Sigmoid colon (tissue), 7 donors: ENCODE measurements around the gene GRAMD1B. TPM values are rescaled to one million over a fixed set of nuclear protein-coding genes. Genes with fewer than 3 reads are reported as not detected.

Source experiments
- DNase-seq: peaks from one replicate; pipeline ENCODE4 v3.0.0-alpha.2; 2019
- H3K27ac ChIP-seq, 4 donors: fragments of 200-600 bp; sonication (generic); one replicate each; pipeline ENCODE4 v1.5.1; 2016 to 2019; ENCODE audit warnings: mild to moderate bottlenecking in 1 of 4
- H3K27me3 ChIP-seq, 3 donors: fragments of 200-600 bp; sonication (generic); one replicate each; pipeline ENCODE4 v1.5.1; 2019; ENCODE audit warnings: mild to moderate bottlenecking in 1 of 3
- H3K36me3 ChIP-seq, 4 donors: fragments of 200-600 bp; sonication (generic); one replicate each; pipeline ENCODE4 v1.5.1; 2016 to 2019
- H3K4me1 ChIP-seq, 4 donors: fragments of 200-600 bp; sonication (generic); one replicate each; pipeline ENCODE4 v1.5.1; 2017 to 2019
- H3K4me3 ChIP-seq, 4 donors: fragments of 200-600 bp; sonication (generic); one replicate each; pipeline ENCODE4 v1.5.1; 2017 to 2019; ENCODE audit warnings: mild to moderate bottlenecking in 2 of 4, moderate library complexity in 1 of 4
- H3K9me3 ChIP-seq, 4 donors: fragments of 200-600 bp in 3 of 4; sonication (generic) in 3 of 4; one replicate each; pipeline versions ENCODE4 v1.5.1 to v1.6.1; 2013 to 2019
- EP300 ChIP-seq, 4 donors: sonication (generic); formaldehyde crosslinking; IDR thresholded peaks; one replicate each; pipeline ENCODE4 v1.6.1; 2017; ENCODE audit warnings: antibody characterized with exemption in 4 of 4
- POLR2A ChIP-seq, 2 donors: fragments of 450-650 bp; IDR thresholded peaks; one replicate each; pipeline ENCODE4 v1.6.1; 2016; ENCODE audit warnings: antibody characterized with exemption in 2 of 2, mild to moderate bottlenecking in 2 of 2, moderate library complexity in 2 of 2
- POLR2AphosphoS5 ChIP-seq, 4 donors: sonication (generic); formaldehyde crosslinking; IDR thresholded peaks; one replicate each; pipeline ENCODE4 v1.6.1; 2017; ENCODE audit warnings: antibody characterized with exemption in 4 of 4
- WGBS, 2 donors: extraction: QIAGEN DNeasy Blood & Tissue Kit; methylation state at CpG; one replicate each; pipeline ENCODE4 v1.1.7; 2013; 5-methylcytosine and 5-hydroxymethylcytosine counted together
- intact Hi-C: fragments of 100-400 bp; cut with DNase I; formaldehyde crosslinking; loops from one replicate; pipeline ENCODE4 v1.15.1; 2023
- polyA plus RNA-seq, 3 donors: library from polyadenylated mRNA; stranded (reverse); fragments of 200-250 nt; gene quantifications; one replicate each; pipeline ENCODE4 v1.2.3, GENCODE V29; 2013
- total RNA-seq, 4 donors: library from RNA; depleted of rRNA; stranded (reverse); fragments of >200 nt; gene quantifications; one replicate each; pipeline ENCODE4 v1.1.0, GENCODE V29; 2016
- TF ChIP-seq, protein P1 (sequence below), 4 experiments: fragments of 450-650 bp in 3 of 4; fragments of 200-600 bp in 1 of 4; IDR thresholded peaks; one replicate each; pipeline ENCODE4 v1.5.1; 2016 to 2019; ENCODE audit warnings: antibody characterized with exemption in 4 of 4, mild to moderate bottlenecking in 3 of 4, moderate library complexity in 2 of 4
- donor health status: healthy with polysubstance abuse.
- donor health status: Bipolar disorder and iron deficiency.
- donor health status: healthy.

Gene GRAMD1B
- total and polyA plus RNA-seq, 7 donors, result 1.8 to 5.0 (median 3.5) TPM

DNA sequence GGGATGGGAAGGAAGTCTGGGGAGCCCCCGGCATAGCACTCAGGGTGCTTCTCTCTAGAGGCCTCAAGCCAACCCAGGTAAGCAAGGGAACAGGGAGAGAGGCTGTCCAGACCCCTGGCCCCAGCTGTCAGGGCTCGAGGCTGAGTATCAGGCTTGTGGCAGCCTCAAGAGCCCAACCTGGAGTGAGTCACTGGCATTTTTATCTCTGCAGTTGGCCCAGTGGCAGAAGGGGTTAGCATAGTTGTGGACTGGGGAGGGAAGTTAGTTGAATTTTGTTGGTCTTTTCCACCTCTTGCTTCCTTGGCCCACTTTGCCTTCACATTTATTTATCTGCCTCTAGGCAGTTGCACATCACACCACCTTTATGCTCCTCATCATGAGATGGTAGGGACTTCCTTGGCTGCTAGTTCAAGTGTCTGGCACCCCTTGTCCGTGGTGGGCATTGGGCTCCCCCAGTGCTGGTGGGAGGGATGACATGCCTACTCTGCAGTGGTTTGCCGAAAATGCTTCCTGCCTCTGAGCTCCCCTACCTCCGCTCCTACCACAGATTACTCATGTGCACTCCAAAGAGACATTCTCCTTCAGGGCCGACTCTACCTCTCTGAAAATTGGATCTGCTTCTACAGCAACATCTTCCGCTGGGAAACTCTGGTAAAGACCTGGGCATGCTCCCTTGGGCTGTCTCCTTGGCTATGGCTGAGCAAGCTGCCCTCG, 164.3 kb downstream of the GRAMD1B start:
- intact Hi-C loops, result no loop called here
- no peaks in the 10 kb centered on the region for H3K9me3 ChIP-seq
- TF ChIP-seq POLR2A (IDR thresholded peaks at IDR 0.05) (no peak), POLR2AphosphoS5 (IDR thresholded peaks at IDR 0.05) (no peak), EP300 (IDR thresholded peaks at IDR 0.05) (no peak)
- TF ChIP-seq, protein P1, sequence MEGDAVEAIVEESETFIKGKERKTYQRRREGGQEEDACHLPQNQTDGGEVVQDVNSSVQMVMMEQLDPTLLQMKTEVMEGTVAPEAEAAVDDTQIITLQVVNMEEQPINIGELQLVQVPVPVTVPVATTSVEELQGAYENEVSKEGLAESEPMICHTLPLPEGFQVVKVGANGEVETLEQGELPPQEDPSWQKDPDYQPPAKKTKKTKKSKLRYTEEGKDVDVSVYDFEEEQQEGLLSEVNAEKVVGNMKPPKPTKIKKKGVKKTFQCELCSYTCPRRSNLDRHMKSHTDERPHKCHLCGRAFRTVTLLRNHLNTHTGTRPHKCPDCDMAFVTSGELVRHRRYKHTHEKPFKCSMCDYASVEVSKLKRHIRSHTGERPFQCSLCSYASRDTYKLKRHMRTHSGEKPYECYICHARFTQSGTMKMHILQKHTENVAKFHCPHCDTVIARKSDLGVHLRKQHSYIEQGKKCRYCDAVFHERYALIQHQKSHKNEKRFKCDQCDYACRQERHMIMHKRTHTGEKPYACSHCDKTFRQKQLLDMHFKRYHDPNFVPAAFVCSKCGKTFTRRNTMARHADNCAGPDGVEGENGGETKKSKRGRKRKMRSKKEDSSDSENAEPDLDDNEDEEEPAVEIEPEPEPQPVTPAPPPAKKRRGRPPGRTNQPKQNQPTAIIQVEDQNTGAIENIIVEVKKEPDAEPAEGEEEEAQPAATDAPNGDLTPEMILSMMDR (IDR thresholded peaks at IDR 0.05), result no peak
- H3K4me3 ChIP-seq, result no peak overlapping the region
- peaks cover 0 to 11% (median 0%) of the 10 kb centered on the region in 4 donors for H3K4me1 ChIP-seq
- no peak for DNase-seq
- WGBS, 2 donors, result 94 to 96% methylated on average over 8 of the region's 8 CpGs
- H3K36me3 ChIP-seq, result no peaks in the 10 kb centered on the region
- H3K27me3 ChIP-seq, result no peaks in the 10 kb centered on the region
- H3K27ac ChIP-seq, result no peak overlapping the region

DNA sequence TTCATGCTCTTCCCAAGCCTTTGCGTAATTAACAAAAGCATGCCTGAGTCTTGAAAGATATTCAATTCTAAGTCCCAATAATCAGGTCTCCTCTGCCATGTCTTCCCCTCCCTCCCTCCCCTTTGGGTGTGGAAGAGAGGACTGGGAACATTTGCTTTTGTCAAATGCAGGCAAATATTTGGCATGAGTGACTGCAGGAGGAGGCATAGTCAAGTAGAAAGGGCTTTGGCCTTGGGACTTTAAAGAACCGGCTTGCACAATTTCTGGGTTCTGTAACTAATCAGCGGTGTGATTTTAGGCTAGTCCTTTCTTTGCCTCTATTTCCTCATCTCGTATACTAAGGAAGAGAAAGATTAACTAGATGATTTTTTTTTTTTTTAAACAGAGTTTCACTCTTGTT, 164.9 kb downstream of the GRAMD1B start:
- intact Hi-C loops, result no loop called here
- Histone ChIP-seq H3K9me3 (no peaks in the 10 kb centered on the region), H3K36me3 (no peaks in the 10 kb centered on the region), H3K4me1 (peaks cover 0 to 10% (median 0%) of the 10 kb centered on the region in 4 donors), H3K27ac (no peak overlapping the region), H3K27me3 (no peaks in the 10 kb centered on the region), H3K4me3 (no peak overlapping the region)
- TF ChIP-seq, protein P1 (IDR thresholded peaks at IDR 0.05), result no peak
- WGBS, 2 donors, result 90 to 92% methylated on average over 4 of the region's 4 CpGs
- no peak for DNase-seq

GRCh38 chr11:123597859-123598258, 167.8 kb downstream of the GRAMD1B start:
- TF ChIP-seq, protein P1 (IDR thresholded peaks at IDR 0.05), result no peak
- no peak for TF ChIP-seq POLR2A (IDR thresholded peaks at IDR 0.05)
- TF ChIP-seq POLR2AphosphoS5 (IDR thresholded peaks at IDR 0.05), result no peak
- no peak for TF ChIP-seq EP300 (IDR thresholded peaks at IDR 0.05)
- Histone ChIP-seq H3K27ac (no peak overlapping the region), H3K27me3 (no peaks in the 10 kb centered on the region), H3K4me1 (no peaks in the 10 kb centered on the region), H3K9me3 (no peaks in the 10 kb centered on the region), H3K4me3 (no peak overlapping the region), H3K36me3 (no peaks in the 10 kb centered on the region)
- WGBS, 2 donors, result 97% methylated on average over 2 of the region's 2 CpGs
- intact Hi-C loops, result no loop called here
- no peak for DNase-seq

- no peaks in the 10 kb centered on the region for H3K27me3 ChIP-seq
- no peaks in the 10 kb centered on the region for H3K36me3 ChIP-seq
- WGBS, 2 donors, result 83 to 87% methylated on average over 4 of the region's 4 CpGs
Measured at GRCh38 chr11:123601136-123601535, 171.1 kb downstream of the GRAMD1B start.

More at GRCh38 chr11:123601136-123601535, 171.1 kb downstream of the GRAMD1B start:
- TF ChIP-seq EP300 (IDR thresholded peaks at IDR 0.05) (no peak), POLR2A (IDR thresholded peaks at IDR 0.05) (no peak), POLR2AphosphoS5 (IDR thresholded peaks at IDR 0.05) (no peak)
- TF ChIP-seq, protein P1 (IDR thresholded peaks at IDR 0.05), result no peak
- Histone ChIP-seq H3K4me3 (no peak overlapping the region), H3K4me1 (no peaks in the 10 kb centered on the region), H3K9me3 (no peaks in the 10 kb centered on the region), H3K27ac (no peak overlapping the region)
- no peak for DNase-seq
- intact Hi-C loops, result no loop called here
